NB4 (cell line): ENCODE data around the gene SSPN.

Source experiments
- MYC ChIP-seq: IDR thresholded peaks from 2 replicates; pipeline ENCODE4 v1.6.1; 2011; ENCODE audit warnings: low read depth, low read length
- POLR2A ChIP-seq: IDR thresholded peaks from 2 replicates; pipeline ENCODE4 v1.6.1; 2011; ENCODE audit warnings: mild to moderate bottlenecking; ENCODE audit not compliant: insufficient read length; ENCODE audit errors: extremely low read depth
- TF ChIP-seq, protein P1 (sequence below): IDR thresholded peaks from one replicate; pipeline ENCODE4 v1.5.1; 2012; ENCODE audit warnings: low read depth, low read length
- TF ChIP-seq, protein P2 (sequence below): IDR thresholded peaks from 2 replicates; pipeline ENCODE4 v1.6.1; 2011; ENCODE audit warnings: low read depth, low read length

DNA sequence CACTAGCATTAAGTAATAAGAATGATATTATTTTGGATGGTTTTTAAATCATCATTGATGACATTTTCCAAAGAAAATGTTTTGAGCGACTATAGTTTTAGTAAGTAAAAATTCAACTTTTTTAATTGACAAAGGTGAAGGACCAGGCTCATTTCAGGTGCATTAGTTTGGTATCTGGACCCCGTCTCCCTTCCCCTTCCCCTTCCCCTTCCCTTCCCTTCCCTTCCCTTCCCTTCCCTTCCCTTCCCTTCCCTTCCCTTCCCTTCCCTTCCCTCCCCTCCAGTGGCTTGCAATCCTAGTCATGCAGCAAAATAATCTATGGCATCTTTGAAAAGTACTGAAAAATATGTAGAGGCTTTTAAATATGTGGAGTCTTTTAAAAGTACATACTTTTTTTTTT lies 13.0 kb upstream of the SSPN start:
- TF ChIP-seq, protein P1, sequence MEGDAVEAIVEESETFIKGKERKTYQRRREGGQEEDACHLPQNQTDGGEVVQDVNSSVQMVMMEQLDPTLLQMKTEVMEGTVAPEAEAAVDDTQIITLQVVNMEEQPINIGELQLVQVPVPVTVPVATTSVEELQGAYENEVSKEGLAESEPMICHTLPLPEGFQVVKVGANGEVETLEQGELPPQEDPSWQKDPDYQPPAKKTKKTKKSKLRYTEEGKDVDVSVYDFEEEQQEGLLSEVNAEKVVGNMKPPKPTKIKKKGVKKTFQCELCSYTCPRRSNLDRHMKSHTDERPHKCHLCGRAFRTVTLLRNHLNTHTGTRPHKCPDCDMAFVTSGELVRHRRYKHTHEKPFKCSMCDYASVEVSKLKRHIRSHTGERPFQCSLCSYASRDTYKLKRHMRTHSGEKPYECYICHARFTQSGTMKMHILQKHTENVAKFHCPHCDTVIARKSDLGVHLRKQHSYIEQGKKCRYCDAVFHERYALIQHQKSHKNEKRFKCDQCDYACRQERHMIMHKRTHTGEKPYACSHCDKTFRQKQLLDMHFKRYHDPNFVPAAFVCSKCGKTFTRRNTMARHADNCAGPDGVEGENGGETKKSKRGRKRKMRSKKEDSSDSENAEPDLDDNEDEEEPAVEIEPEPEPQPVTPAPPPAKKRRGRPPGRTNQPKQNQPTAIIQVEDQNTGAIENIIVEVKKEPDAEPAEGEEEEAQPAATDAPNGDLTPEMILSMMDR = no peak
- TF ChIP-seq, protein P2, sequence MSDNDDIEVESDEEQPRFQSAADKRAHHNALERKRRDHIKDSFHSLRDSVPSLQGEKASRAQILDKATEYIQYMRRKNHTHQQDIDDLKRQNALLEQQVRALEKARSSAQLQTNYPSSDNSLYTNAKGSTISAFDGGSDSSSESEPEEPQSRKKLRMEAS = no peak
- no peak for TF ChIP-seq POLR2A
- no peak for TF ChIP-seq MYC
